CMK (cell line): ENCODE data around the gene S100A2.
"Not testable (repeated sequence)": the region's sequence is repeated elsewhere in the genome, so short reads cannot be mapped to it uniquely, and the experiment has no call there.

Experiments used
- DNase-seq: peaks from one replicate; pipeline ENCODE4 v3.0.0-alpha.2; 2010; ENCODE audit warnings: low read depth

S100A2 gene

DNA sequence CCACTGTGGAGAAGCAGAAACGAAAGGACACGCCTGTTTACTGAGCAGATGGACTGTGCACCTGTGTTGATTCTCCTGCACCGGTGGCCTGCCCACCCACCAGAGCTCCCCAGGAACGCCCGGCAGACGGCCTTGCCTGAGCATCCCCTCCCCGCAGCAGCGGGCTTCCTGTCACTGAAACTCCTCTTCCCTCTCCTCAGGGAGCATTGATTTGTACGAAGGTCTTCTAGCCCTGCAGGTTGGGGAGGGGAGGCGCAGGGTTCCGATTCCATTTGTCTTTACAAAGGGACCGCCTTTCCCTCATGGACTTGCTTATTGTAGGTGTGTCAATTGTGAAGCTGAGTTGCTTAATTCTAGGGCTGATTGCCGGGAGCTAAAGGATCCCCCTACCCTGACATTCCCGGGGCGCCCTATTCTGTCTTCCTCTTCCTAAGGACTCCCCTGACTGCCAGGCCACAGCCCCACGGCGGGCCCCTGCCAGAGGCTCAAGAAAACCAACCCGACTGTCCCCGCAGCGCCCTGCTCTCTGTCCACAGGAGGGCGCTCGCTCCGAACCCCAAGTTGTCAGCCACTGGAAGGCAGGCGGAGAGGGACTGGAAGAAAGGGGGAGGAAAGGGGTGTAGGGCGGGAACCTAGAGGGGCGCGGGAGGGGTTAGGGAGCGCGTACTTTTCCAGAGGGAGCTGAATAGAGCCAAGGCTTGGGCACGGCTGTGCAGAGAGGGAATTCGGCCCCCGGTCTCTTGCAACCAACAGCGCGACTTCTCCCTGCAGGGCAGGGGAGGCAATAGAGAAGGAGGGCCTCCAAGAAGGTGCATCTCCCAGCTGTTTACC, 32.7 kb downstream of the S100A2 start:
- no peak for DNase-seq

- no peak for DNase-seq
These were observed 33.5 kb downstream of the S100A2 start for GRCh38 chr1:153532181-153532580.

DNA sequence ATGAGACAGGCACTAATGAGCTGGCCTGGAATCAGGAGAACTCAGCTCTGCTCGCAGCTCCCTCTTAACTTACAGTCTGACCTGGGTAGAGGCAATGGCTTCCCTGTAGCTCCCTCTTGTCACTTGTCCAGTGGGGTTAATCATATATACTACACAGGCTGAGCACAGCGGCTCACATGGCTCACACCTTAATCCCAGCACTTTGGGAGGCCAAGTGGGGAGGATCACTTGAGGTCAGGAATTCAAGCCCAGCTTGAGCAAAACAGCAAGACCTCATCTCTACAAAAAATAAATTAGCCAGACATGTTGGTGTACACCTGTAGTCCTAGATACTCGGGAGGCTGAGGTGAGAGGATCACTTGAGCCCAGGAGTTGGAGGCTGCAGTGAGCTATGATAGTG, 34.0 kb downstream of the S100A2 start:
- DNase-seq = no peak

- no peak for DNase-seq
These were observed 38.0 kb downstream of the S100A2 start for GRCh38 chr1:153527683-153528040.

DNA sequence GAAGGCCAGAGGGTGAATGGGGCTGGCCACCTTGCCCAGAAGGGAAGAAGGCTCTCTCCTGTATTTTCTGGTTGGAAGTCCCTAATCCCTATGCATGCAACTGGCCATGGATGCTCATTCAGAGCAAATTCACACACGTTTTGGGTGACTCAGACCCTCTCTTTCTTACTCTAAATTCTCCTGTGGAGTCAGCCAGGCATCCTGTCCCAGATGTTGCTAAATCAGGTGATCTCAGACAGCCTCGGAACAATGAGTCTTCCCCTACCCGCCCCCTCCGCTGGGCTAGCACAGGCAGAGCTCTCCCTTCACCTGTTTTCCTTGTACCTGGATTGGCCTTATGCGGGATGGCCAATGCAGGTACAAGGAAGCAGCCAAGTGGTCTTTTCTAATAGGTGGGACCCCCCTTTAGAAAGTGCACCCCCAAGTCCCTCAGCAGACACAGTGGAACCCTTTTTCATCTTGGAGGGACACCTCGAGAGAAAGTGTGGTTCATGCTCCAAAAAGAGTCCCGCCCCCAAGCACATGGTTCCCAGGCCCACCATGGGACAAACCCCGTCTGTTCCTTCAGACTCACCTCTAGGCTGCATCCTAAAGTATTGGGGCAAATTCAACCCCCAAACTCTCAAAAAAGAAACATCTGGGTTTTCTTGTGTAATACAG, 38.5 kb downstream of the S100A2 start:
- no peak for DNase-seq

DNA sequence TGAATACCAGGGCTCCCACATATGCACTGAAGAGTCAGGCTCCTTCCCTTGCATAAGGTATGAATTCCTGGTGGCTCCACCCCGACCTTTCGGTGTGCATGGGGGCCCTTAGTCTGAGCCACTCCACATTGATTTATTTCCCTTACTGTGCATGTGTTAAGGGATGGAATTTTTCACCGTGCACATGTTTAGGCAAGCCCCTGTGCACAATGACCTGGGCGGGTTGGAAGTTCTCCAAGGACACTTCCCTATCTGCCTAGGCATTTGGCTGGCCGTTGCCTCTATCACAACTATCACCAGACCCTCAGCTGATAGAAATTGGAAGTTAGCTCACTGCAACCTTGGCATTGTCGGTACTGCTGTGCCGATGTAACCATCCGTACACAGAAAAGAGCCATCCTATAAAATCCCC, 39.5 kb downstream of the S100A2 start:
- no peak for DNase-seq

DNA sequence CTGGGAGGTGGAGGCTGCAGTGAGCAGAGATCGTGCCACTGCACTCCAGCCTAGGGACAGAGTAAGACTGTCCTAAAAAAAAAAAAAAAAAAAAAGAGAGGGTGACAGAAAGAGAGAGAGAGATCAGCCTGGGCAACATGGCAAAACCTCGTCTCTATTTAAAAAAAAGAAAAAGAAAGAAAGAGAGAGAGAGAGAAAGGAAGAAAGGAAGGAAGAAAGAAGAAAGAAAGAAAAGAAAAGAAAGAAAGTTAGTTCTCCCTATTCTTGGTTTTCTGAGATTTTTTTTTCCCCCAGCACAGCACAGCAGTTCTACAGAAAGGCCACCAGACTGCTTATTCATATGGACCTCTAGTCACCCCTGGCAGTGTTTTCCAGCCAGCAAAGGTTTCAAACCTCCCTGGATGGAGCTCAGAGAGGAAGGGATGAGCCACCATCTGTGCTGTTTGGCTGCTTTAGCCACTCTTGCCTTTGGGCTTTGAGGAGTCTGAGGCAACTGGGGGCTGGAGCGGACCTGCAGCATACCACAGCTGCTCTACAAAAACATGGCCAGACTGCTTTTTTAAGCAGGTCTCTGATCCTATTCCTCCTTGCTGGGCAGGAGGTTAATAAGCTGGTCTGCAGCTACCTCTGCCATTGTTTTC, 40.4 kb downstream of the S100A2 start:
- DNase-seq = no peak

GRCh38 chr1:153522353-153523048, 43.1 kb downstream of the S100A2 start:
- not testable (repeated sequence) for DNase-seq

GRCh38 chr1:153521808-153522207, 43.8 kb downstream of the S100A2 start:
- not testable (repeated sequence) for DNase-seq

GRCh38 chr1:153520818-153521476, 44.7 kb downstream of the S100A2 start:
- DNase-seq = no peak

GRCh38 chr1:153520137-153520691, 45.4 kb downstream of the S100A2 start:
- DNase-seq = not testable (repeated sequence)

GRCh38 chr1:153519242-153519641, 46.4 kb downstream of the S100A2 start:
- no peak for DNase-seq

GRCh38 chr1:153515504-153516394, 49.9 kb downstream of the S100A2 start:
- DNase-seq = peak; percentile 25

GRCh38 chr1:153513666-153514065, 52.0 kb downstream of the S100A2 start:
- DNase-seq = no peak

- DNase-seq = no peak
These were observed 52.6 kb downstream of the S100A2 start for GRCh38 chr1:153513023-153513422.
